Aorta (tissue), 5 donors: ENCODE data around the gene ASTE1. TPM values are rescaled to one million over a fixed set of nuclear protein-coding genes. Genes with fewer than 3 reads are reported as not detected.
"Not testable (repeated sequence)": the region's sequence is repeated elsewhere in the genome, so short reads cannot be mapped to it uniquely, and the experiment has no call there.

Source experiments
- ATAC-seq: fragments of 200-7000 bp; cut with Tn5 transposase; one replicate; pipeline ENCODE4 v1.9.1; 2022; ENCODE audit warnings: moderate library complexity; ENCODE audit not compliant: low FRiP score
- DNase-seq, 2 donors: peaks; one replicate each; pipeline ENCODE4 v3.0.0-alpha.2; 2020
- H3K27ac ChIP-seq, 2 donors: one replicate each; pipeline ENCODE4 v1.5.1; 2013; ENCODE audit warnings: low read length in 2 of 2, mild to moderate bottlenecking in 2 of 2, moderate library complexity in 2 of 2, control low read depth in 1 of 2, inconsistent platforms in 1 of 2, low read depth in 1 of 2
- H3K27me3 ChIP-seq, 2 donors: one replicate each; pipeline ENCODE4 v1.6.1; 2013; ENCODE audit warnings: control low read depth in 1 of 2, low read length in 1 of 2, mild to moderate bottlenecking in 1 of 2, moderate library complexity in 1 of 2; ENCODE audit not compliant: insufficient read depth in 2 of 2, control insufficient read depth in 1 of 2
- H3K36me3 ChIP-seq, 2 donors: one replicate each; pipeline ENCODE4 v1.6.1; 2013; ENCODE audit warnings: control low read depth in 1 of 2, low read length in 1 of 2, mild to moderate bottlenecking in 1 of 2; ENCODE audit not compliant: insufficient read depth in 2 of 2, control insufficient read depth in 1 of 2
- H3K4me1 ChIP-seq, 2 donors: one replicate each; pipeline ENCODE4 v1.6.1; 2013; ENCODE audit warnings: low read length in 2 of 2, control low read depth in 1 of 2, mild to moderate bottlenecking in 1 of 2, moderate library complexity in 1 of 2; ENCODE audit not compliant: insufficient read depth in 2 of 2, control insufficient read depth in 1 of 2
- H3K4me3 ChIP-seq, 2 donors: one replicate each; pipeline ENCODE4 v1.5.1; 2013; ENCODE audit warnings: low read length in 2 of 2, control low read depth in 1 of 2, mild to moderate bottlenecking in 1 of 2
- H3K9me3 ChIP-seq: one replicate; pipeline ENCODE4 v1.6.1; 2013; ENCODE audit warnings: mild to moderate bottlenecking, low read length; ENCODE audit not compliant: control insufficient read depth
- WGBS, 2 donors: extraction: QIAGEN DNeasy Blood & Tissue Kit; methylation state at CpG; one replicate each; pipeline ENCODE4 v1.1.7; 2013; 5-methylcytosine and 5-hydroxymethylcytosine counted together
- intact Hi-C, 2 donors: fragments of 100-400 bp; cut with DNase I; formaldehyde crosslinking; loops; one replicate each; pipeline versions ENCODE4 v1.14.2 to v1.15.0; 2022
- polyA plus RNA-seq, 2 donors: library from polyadenylated mRNA; stranded (reverse); fragments of 200-250 nt; gene quantifications; one replicate each; pipeline ENCODE4 v1.2.3, GENCODE V29; 2013
- total RNA-seq, 2 donors: library from RNA; stranded (reverse); fragmentation: NEBNext Ultra II Directional; extraction: Animal tissue kit (Norgen Biotek cat#: 25700); gene quantifications; one replicate each; pipeline ENCODE4 v1.2.1, GENCODE V29; 2021
- donor health status: healthy with polysubstance abuse.
- donor health status: Bipolar disorder and iron deficiency.
- donor health status: DM: no; HTN: no; CAD: no.
- donor health status: DM: no; HTN: no; CAD: no.
- donor health status: DM: yes; HTN: yes; CAD: no.

The ASTE1 gene
- total and polyA plus RNA-seq, 4 donors = 1.6 to 8.0 (median 3.8) TPM

GRCh38 chr3:130974201-130974600 lies 52.4 kb downstream of the ASTE1 start:
- Histone ChIP-seq H3K4me1 (no peaks in the 10 kb centered on the region), H3K4me3 (no peak overlapping the region), H3K27ac (no peak overlapping the region), H3K27me3 (peaks cover 0 to 2% of the 10 kb centered on the region in 2 donors), H3K36me3 (peaks cover 0 to 10% of the 10 kb centered on the region in 2 donors), H3K9me3 (no peaks in the 10 kb centered on the region)
- ATAC-seq (no peak), DNase-seq (no peak)
- intact Hi-C loops = no loop called here
- 91 to 94% methylated on average over 2 of the region's 2 CpGs for WGBS, 2 donors

- intact Hi-C loops = no loop called here
- peak; percentile 43 for ATAC-seq
- DNase-seq = no peak
- no peaks in the 10 kb centered on the region for H3K4me1 ChIP-seq
- no peak overlapping the region for H3K4me3 ChIP-seq
- H3K27ac ChIP-seq = no peak overlapping the region
- H3K36me3 ChIP-seq = peaks cover 0 to 10% of the 10 kb centered on the region in 2 donors
- H3K9me3 ChIP-seq = no peaks in the 10 kb centered on the region
- 44% methylated on average over 5 of the region's 5 CpGs for WGBS, 2 donors
- peaks cover 0 to 2% of the 10 kb centered on the region in 2 donors for H3K27me3 ChIP-seq
Observed at GRCh38 chr3:130973406-130973805, 53.2 kb downstream of the ASTE1 start.

DNA sequence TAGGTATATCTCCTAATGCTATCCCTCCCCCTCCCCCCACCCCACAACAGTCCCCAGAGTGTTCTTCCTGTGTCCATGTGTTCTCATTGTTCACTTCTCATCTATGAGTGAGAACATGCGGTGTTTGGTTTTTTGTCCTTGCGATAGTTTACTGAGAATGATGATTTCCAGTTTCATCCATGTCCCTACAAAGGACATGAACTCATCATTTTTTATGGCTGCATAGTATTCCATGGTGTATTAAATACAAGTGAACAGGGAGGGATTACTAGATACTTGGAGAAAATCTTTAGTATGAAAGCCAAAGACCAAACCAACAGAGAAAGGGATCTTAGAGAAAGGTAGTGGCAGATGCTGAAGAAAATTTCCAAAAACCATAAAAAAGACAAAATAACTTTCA lies 54.0 kb downstream of the ASTE1 start:
- WGBS, 2 donors = 97% methylated on average over 2 of the region's 2 CpGs
- intact Hi-C loops = not testable (repeated sequence)

DNA sequence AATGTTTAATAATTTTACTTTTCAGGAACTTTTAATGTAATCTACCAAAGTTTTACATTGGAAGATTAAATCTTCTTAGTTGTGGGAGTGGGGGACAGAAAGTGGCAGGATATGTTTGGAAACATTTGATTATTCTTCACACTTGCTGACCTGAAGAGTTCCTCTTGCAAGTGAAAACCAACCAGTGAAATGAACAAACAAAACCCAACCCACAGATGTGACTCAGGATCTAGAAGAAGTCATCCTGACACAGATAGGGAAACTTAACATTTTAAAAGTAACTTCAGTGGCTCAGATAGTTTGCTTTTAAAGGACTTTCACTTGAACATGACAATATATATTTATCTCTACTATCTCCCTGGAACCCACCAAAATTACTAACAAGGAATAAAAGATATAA lies 55.4 kb downstream of the ASTE1 start:
- Histone ChIP-seq H3K36me3 (peaks cover 0 to 9% of the 10 kb centered on the region in 2 donors), H3K27ac (no peak overlapping the region), H3K4me3 (no peak overlapping the region), H3K27me3 (peaks cover 0 to 2% of the 10 kb centered on the region in 2 donors), H3K9me3 (no peaks in the 10 kb centered on the region), H3K4me1 (no peaks in the 10 kb centered on the region)
- intact Hi-C loops = no loop called here
- ATAC-seq (no peak), DNase-seq (no peak)

More for the DNA sequence above, 54.0 kb downstream of the ASTE1 start:
- not testable (repeated sequence) for DNase-seq, H3K27me3 ChIP-seq, H3K4me3 ChIP-seq, H3K36me3 ChIP-seq, H3K9me3 ChIP-seq, H3K27ac ChIP-seq, H3K4me1 ChIP-seq, ATAC-seq

DNA sequence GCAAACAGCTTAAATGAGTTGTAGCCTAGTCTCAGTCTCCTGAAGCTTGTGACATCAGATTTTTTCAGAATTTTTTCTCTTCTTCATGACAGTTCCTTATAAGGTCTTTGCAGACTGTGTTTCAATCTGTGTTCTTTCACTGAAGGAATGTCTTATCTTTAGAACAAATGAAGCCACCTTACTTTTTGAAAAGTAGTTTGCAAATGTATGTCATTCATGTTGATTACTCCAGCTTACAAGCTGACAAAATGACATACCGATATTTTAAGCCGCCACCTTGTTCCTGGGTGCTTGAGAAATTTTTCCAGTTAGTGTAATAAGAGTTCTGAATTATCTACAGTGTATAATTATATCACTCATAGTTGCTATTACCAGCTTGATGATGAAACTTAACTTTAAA lies 57.0 kb downstream of the ASTE1 start:
- Histone ChIP-seq H3K4me3 (no peak overlapping the region), H3K9me3 (no peaks in the 10 kb centered on the region), H3K36me3 (peaks cover 4 to 9% of the 10 kb centered on the region in 2 donors), H3K27me3 (peaks cover 0 to 2% of the 10 kb centered on the region in 2 donors), H3K27ac (no peak overlapping the region), H3K4me1 (no peaks in the 10 kb centered on the region)
- WGBS, 2 donors = 94 to 98% methylated on average over 2 of the region's 2 CpGs
- intact Hi-C loops = no loop called here
- no peak for DNase-seq
- no peak for ATAC-seq

GRCh38 chr3:130968221-130968620 lies 58.4 kb downstream of the ASTE1 start:
- no peaks in the 10 kb centered on the region for H3K9me3 ChIP-seq
- DNase-seq (no peak), ATAC-seq (no peak)
- intact Hi-C loops = no loop called here
- peaks cover 4 to 9% of the 10 kb centered on the region in 2 donors for H3K36me3 ChIP-seq
- H3K27ac ChIP-seq = no peak overlapping the region
- no peaks in the 10 kb centered on the region for H3K4me1 ChIP-seq
- WGBS, 2 donors = 66 to 68% methylated on average over 3 of the region's 3 CpGs
- H3K4me3 ChIP-seq = no peak overlapping the region
- H3K27me3 ChIP-seq = peaks cover 0 to 2% of the 10 kb centered on the region in 2 donors

DNA sequence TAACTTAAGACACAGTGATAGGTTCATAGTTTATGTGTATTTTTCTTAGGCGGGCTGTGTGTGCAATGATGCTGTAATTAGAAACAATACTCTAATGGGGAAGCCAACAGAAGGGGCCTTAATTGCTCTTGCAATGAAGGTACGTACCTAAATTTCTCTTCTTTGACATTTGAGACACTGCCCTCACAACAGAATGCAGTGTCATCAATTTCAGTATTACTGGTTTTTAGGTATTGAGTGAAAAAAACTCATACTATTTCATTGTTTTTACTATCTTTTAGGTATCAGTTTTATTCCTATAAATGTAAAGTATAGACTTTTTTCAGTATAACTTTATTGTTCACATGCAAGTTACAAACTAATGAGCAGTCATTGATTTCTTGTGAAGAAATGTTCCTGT lies 59.3 kb downstream of the ASTE1 start:
- 98 to 99% methylated on average over 2 of the region's 2 CpGs for WGBS, 2 donors
- no peak for ATAC-seq
- Histone ChIP-seq H3K4me3 (no peak overlapping the region), H3K36me3 (peaks cover 4 to 9% of the 10 kb centered on the region in 2 donors), H3K27me3 (peaks cover 0 to 2% of the 10 kb centered on the region in 2 donors), H3K27ac (no peak overlapping the region), H3K4me1 (no peaks in the 10 kb centered on the region), H3K9me3 (no peaks in the 10 kb centered on the region)
- no peak for DNase-seq
- intact Hi-C loops = no loop called here

DNA sequence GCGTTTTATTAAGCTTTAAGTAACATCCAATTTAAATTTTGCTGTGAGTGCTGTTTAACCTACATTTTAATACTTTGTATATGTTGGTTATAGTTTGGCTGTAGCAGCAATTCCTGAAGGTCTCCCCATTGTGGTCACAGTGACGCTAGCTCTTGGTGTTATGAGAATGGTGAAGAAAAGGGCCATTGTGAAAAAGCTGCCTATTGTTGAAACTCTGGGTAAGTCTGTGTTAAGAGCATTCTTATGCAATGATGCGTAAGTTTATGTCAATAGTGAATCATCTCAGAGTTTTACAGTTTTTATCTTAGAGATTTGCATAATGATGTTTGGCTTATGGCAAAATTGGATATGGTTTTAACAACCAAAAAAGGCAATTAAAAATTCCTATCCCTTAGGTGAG lies 62.7 kb downstream of the ASTE1 start:
- no peaks in the 10 kb centered on the region for H3K9me3 ChIP-seq
- H3K36me3 ChIP-seq = peaks cover 4 to 5% of the 10 kb centered on the region in 2 donors
- ATAC-seq = no peak
- H3K4me1 ChIP-seq = no peaks in the 10 kb centered on the region
- WGBS, 2 donors = 88 to 92% methylated on average over 3 of the region's 3 CpGs
- H3K4me3 ChIP-seq = no peak overlapping the region
- intact Hi-C loops = no loop called here
- H3K27me3 ChIP-seq = no peaks in the 10 kb centered on the region
- no peak for DNase-seq
- no peak overlapping the region for H3K27ac ChIP-seq
